Activated CD4-positive, alpha-beta memory T cell treated with anti-CD3 and anti-CD28 coated beads for 36 hours (primary cell): ENCODE data around the gene SH3RF3. TPM values are rescaled to one million over a fixed set of nuclear protein-coding genes. Genes with fewer than 3 reads are reported as not detected.

Source experiments
- CTCF ChIA-PET: fragments of 350-600 bp; sonication (Branson Sonifier 250); formaldehyde crosslinking; loops from one replicate; lab custom pipeline; 2021; ENCODE audit warnings: antibody characterized with exemption, inconsistent platforms; lab: Charles Lee
- POLR2A ChIA-PET: fragments of 350-600 bp; sonication (Branson Sonifier 250); formaldehyde crosslinking; loops from one replicate; lab custom pipeline; 2021; ENCODE audit warnings: antibody characterized with exemption; lab: Charles Lee
- DNase-seq: peaks from one replicate; pipeline ENCODE4 v3.0.0-alpha.2; 2020
- H3K27ac Mint-ChIP-seq: one replicate; pipeline ENCODE4 v1.8.0; 2021; ENCODE audit warnings: mixed read lengths
- H3K27me3 Mint-ChIP-seq: one replicate; pipeline ENCODE4 v1.8.0; 2021; ENCODE audit warnings: mixed read lengths
- H3K36me3 Mint-ChIP-seq: one replicate; pipeline ENCODE4 v1.8.0; 2021; ENCODE audit warnings: mixed read lengths
- H3K4me1 Mint-ChIP-seq: one replicate; pipeline ENCODE4 v1.8.0; 2021; ENCODE audit warnings: low read depth, mixed read lengths
- H3K4me3 Mint-ChIP-seq: one replicate; pipeline ENCODE4 v1.8.0; 2021; ENCODE audit warnings: mild to moderate bottlenecking, mixed read lengths
- H3K9me3 Mint-ChIP-seq: one replicate; pipeline ENCODE4 v1.8.0; 2021; ENCODE audit warnings: mixed read lengths
- intact Hi-C: fragments of 100-400 bp; cut with micrococcal nuclease; formaldehyde crosslinking; loops from one replicate; pipeline ENCODE4 v1.15.1; 2023
- total RNA-seq, 2 experiments: library from RNA; stranded (reverse); gene quantifications; one replicate each; pipeline ENCODE4 v1.2.3, GENCODE V29; 2021

The SH3RF3 gene
- total RNA-seq, 2 experiments from 2014 or later, result 0.33 to 0.34 TPM

GRCh38 chr2:109259671-109260070, 130.7 kb downstream of the SH3RF3 start:
- H3K27ac Mint-ChIP-seq, result no peak overlapping the region
- intact Hi-C loops, result no loop called here
- no peaks in the 10 kb centered on the region for H3K4me1 Mint-ChIP-seq
- no peak for DNase-seq
- no peaks in the 10 kb centered on the region for H3K9me3 Mint-ChIP-seq
- POLR2A ChIA-PET, result no interaction called here
- H3K4me3 Mint-ChIP-seq, result no peak overlapping the region
- H3K27me3 Mint-ChIP-seq, result no peaks in the 10 kb centered on the region
- CTCF ChIA-PET, result no interaction called here
- no peaks in the 10 kb centered on the region for H3K36me3 Mint-ChIP-seq

GRCh38 chr2:109260116-109260855, 131.3 kb downstream of the SH3RF3 start:
- DNase-seq, result no peak
- H3K4me1 Mint-ChIP-seq, result no peaks in the 10 kb centered on the region
- POLR2A ChIA-PET, result no interaction called here

GRCh38 chr2:109260886-109261700, 132.1 kb downstream of the SH3RF3 start:
- Mint-ChIP-seq H3K36me3 (no peaks in the 10 kb centered on the region), H3K9me3 (no peaks in the 10 kb centered on the region), H3K27ac (no peak overlapping the region), H3K27me3 (peaks cover 3% of the 10 kb centered on the region), H3K4me1 (no peaks in the 10 kb centered on the region), H3K4me3 (no peak overlapping the region)
- ChIA-PET POLR2A (no interaction called here), CTCF (no interaction called here)
- intact Hi-C loops, result no loop called here
- no peak for DNase-seq

More at GRCh38 chr2:109260116-109260855, 131.3 kb downstream of the SH3RF3 start:
- no peak overlapping the region for H3K27ac Mint-ChIP-seq
- intact Hi-C loops, result no loop called here
- CTCF ChIA-PET, result no interaction called here
- no peaks in the 10 kb centered on the region for H3K27me3 Mint-ChIP-seq
- no peak overlapping the region for H3K4me3 Mint-ChIP-seq
- H3K9me3 Mint-ChIP-seq, result no peaks in the 10 kb centered on the region
- H3K36me3 Mint-ChIP-seq, result no peaks in the 10 kb centered on the region

GRCh38 chr2:109261906-109262631, 133.1 kb downstream of the SH3RF3 start:
- Mint-ChIP-seq H3K27ac (no peak overlapping the region), H3K4me1 (no peaks in the 10 kb centered on the region), H3K27me3 (peaks cover 3% of the 10 kb centered on the region), H3K4me3 (no peak overlapping the region), H3K36me3 (no peaks in the 10 kb centered on the region), H3K9me3 (no peaks in the 10 kb centered on the region)
- intact Hi-C loops, result no loop called here
- DNase-seq, result no peak
- CTCF ChIA-PET, result interaction anchor here (0.6 kb wide), 1 partner anchor 10 kb away, joined by 3 read pairs; no protein-coding TSS in a partner anchor
- POLR2A ChIA-PET, result no interaction called here

- H3K36me3 Mint-ChIP-seq, result no peaks in the 10 kb centered on the region
- no peak overlapping the region for H3K4me3 Mint-ChIP-seq
- POLR2A ChIA-PET, result no interaction called here
- H3K4me1 Mint-ChIP-seq, result no peaks in the 10 kb centered on the region
- no peak for DNase-seq
- intact Hi-C loops, result no loop called here
- CTCF ChIA-PET, result no interaction called here
- H3K9me3 Mint-ChIP-seq, result no peaks in the 10 kb centered on the region
- H3K27me3 Mint-ChIP-seq, result peaks cover 3% of the 10 kb centered on the region
- H3K27ac Mint-ChIP-seq, result no peak overlapping the region
These were observed 135.8 kb downstream of the SH3RF3 start for GRCh38 chr2:109264595-109265328.

GRCh38 chr2:109265369-109265768, 136.4 kb downstream of the SH3RF3 start:
- H3K9me3 Mint-ChIP-seq, result no peaks in the 10 kb centered on the region
- no peaks in the 10 kb centered on the region for H3K36me3 Mint-ChIP-seq
- peaks cover 3% of the 10 kb centered on the region for H3K27me3 Mint-ChIP-seq
- no peak overlapping the region for H3K27ac Mint-ChIP-seq
- no peak for DNase-seq
- ChIA-PET POLR2A (no interaction called here), CTCF (no interaction called here)
- H3K4me3 Mint-ChIP-seq, result no peak overlapping the region
- intact Hi-C loops, result no loop called here
- H3K4me1 Mint-ChIP-seq, result no peaks in the 10 kb centered on the region

GRCh38 chr2:109265953-109266352, 136.9 kb downstream of the SH3RF3 start:
- Mint-ChIP-seq H3K4me1 (no peaks in the 10 kb centered on the region), H3K27ac (no peak overlapping the region), H3K36me3 (no peaks in the 10 kb centered on the region), H3K4me3 (no peak overlapping the region), H3K9me3 (no peaks in the 10 kb centered on the region), H3K27me3 (peaks cover 3% of the 10 kb centered on the region)
- ChIA-PET POLR2A (no interaction called here), CTCF (no interaction called here)
- intact Hi-C loops, result no loop called here
- DNase-seq, result no peak

GRCh38 chr2:109266496-109266895, 137.5 kb downstream of the SH3RF3 start:
- Mint-ChIP-seq H3K9me3 (no peaks in the 10 kb centered on the region), H3K4me3 (no peak overlapping the region), H3K36me3 (no peaks in the 10 kb centered on the region), H3K27me3 (peaks cover 3% of the 10 kb centered on the region), H3K27ac (no peak overlapping the region), H3K4me1 (no peaks in the 10 kb centered on the region)
- CTCF ChIA-PET, result interaction anchor here (0.7 kb wide), 1 partner anchor 48 kb away, joined by 3 read pairs; no protein-coding TSS in a partner anchor
- intact Hi-C loops, result no loop called here
- DNase-seq, result no peak
- POLR2A ChIA-PET, result no interaction called here

GRCh38 chr2:109266998-109267854, 138.2 kb downstream of the SH3RF3 start:
- intact Hi-C loops, result no loop called here
- Mint-ChIP-seq H3K27ac (no peak overlapping the region), H3K36me3 (no peaks in the 10 kb centered on the region), H3K4me1 (no peaks in the 10 kb centered on the region), H3K9me3 (no peaks in the 10 kb centered on the region), H3K27me3 (peaks cover 3% of the 10 kb centered on the region), H3K4me3 (no peak overlapping the region)
- no peak for DNase-seq
- CTCF ChIA-PET, result interaction anchor here (0.7 kb wide), 1 partner anchor 49 kb away, joined by 3 read pairs; no protein-coding TSS in a partner anchor
- POLR2A ChIA-PET, result no interaction called here

GRCh38 chr2:109268916-109269315, 139.9 kb downstream of the SH3RF3 start:
- H3K9me3 Mint-ChIP-seq, result no peaks in the 10 kb centered on the region
- no peaks in the 10 kb centered on the region for H3K4me1 Mint-ChIP-seq
- H3K4me3 Mint-ChIP-seq, result no peak overlapping the region
- CTCF ChIA-PET, result no interaction called here
- H3K36me3 Mint-ChIP-seq, result no peaks in the 10 kb centered on the region
- no peak for DNase-seq
- POLR2A ChIA-PET, result no interaction called here
- H3K27me3 Mint-ChIP-seq, result peaks cover 3% of the 10 kb centered on the region
- intact Hi-C loops, result no loop called here
- no peak overlapping the region for H3K27ac Mint-ChIP-seq
